IPS-15b (cell line): ENCODE results near the gene CDKAL1.

Experiments used
- H3K27me3 ChIP-seq: one replicate; pipeline ENCODE4 v1.6.1; 2013; ENCODE audit warnings: low read length; ENCODE audit not compliant: control insufficient read depth, insufficient read depth
- H3K36me3 ChIP-seq: one replicate; pipeline ENCODE4 v1.6.1; 2013; ENCODE audit warnings: low read length; ENCODE audit not compliant: control insufficient read depth, insufficient read depth
- H3K4me1 ChIP-seq: one replicate; pipeline ENCODE4 v1.6.1; 2013; ENCODE audit warnings: mild to moderate bottlenecking, low read length; ENCODE audit not compliant: control insufficient read depth, insufficient read depth
- H3K4me3 ChIP-seq: one replicate; pipeline ENCODE4 v1.5.1; 2013; ENCODE audit warnings: low read depth, low read length
- H3K9ac ChIP-seq: one replicate; pipeline ENCODE4 v1.6.1; 2013; ENCODE audit warnings: low read depth, mild to moderate bottlenecking, low read length
- H3K9me3 ChIP-seq: one replicate; pipeline ENCODE4 v1.6.1; 2013; ENCODE audit warnings: mild to moderate bottlenecking, low read length; ENCODE audit not compliant: control insufficient read depth, insufficient read depth

Gene CDKAL1

DNA sequence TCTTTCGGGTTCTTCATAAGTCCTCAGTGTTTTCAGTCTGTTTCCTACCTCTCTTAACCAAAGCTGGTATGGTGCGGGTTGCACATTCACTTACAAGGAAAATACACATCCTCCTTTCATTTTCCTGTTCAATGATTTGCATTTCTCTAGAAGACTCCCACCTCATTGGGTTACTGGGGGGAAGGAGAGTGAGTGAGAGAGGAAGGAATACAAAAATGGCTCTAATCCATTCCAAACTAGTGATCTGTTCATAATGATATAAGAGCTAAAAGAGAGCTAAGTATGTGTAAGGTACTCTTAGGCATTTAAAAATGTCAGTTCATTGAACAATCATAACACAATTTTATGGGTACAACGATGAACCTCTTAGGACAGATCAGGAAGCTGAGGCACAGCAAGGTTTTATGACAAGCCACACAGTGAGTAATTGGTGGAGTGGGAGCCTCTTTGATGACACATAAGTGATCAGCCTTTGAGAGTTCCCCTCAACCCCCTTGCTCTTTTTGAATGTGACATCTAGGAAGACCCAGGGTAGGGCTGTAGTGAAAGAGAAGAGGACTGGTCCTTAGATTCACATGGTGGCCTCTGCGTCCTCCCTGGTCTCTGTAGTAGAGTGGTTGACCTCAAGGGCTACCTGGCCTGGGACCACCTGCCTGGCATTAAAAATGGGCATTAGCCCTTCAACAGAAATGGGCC lies 730.9 kb downstream of the CDKAL1 start:
- no peaks in the 10 kb centered on the region for H3K4me1 ChIP-seq
- no peak overlapping the region for H3K9ac ChIP-seq
- H3K27me3 ChIP-seq = no peaks in the 10 kb centered on the region
- no peak overlapping the region for H3K4me3 ChIP-seq
- H3K9me3 ChIP-seq = no peaks in the 10 kb centered on the region
- H3K36me3 ChIP-seq = no peaks in the 10 kb centered on the region

- H3K27me3 ChIP-seq = no peaks in the 10 kb centered on the region
- no peaks in the 10 kb centered on the region for H3K4me1 ChIP-seq
- no peaks in the 10 kb centered on the region for H3K9me3 ChIP-seq
- no peaks in the 10 kb centered on the region for H3K36me3 ChIP-seq
- H3K4me3 ChIP-seq = no peak overlapping the region
- H3K9ac ChIP-seq = no peak overlapping the region
These were observed 731.4 kb downstream of the CDKAL1 start for GRCh38 chr6:21265730-21266044.

- H3K36me3 ChIP-seq = no peaks in the 10 kb centered on the region
- H3K4me1 ChIP-seq = peaks cover 7% of the 10 kb centered on the region
- H3K9ac ChIP-seq = no peak overlapping the region
- H3K9me3 ChIP-seq = no peaks in the 10 kb centered on the region
- no peaks in the 10 kb centered on the region for H3K27me3 ChIP-seq
- no peak overlapping the region for H3K4me3 ChIP-seq
These were observed 736.5 kb downstream of the CDKAL1 start for GRCh38 chr6:21270636-21271201.

- H3K4me1 ChIP-seq = peaks cover 7% of the 10 kb centered on the region
- no peaks in the 10 kb centered on the region for H3K27me3 ChIP-seq
These were observed 737.3 kb downstream of the CDKAL1 start for GRCh38 chr6:21271428-21272155.

DNA sequence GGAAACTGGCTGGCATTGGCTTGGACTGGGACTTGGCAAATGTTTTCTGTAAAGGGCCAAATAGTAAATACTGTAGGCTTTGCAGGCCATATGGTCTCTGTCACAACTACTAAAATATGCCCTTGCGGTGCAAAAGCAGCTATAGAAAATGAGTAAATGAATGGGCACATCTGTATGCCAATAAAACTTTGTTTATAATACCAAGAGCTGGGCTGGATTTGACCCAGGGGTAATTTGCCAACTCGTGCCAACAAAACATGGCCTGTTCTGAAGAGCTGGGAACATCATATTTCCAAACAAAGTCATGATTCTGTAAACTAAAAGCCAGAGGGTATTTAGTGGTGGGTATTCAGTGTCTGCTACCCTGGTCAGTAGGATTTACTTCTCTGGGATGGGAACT lies 739.2 kb downstream of the CDKAL1 start:
- Histone ChIP-seq H3K27me3 (no peaks in the 10 kb centered on the region), H3K36me3 (no peaks in the 10 kb centered on the region), H3K9me3 (no peaks in the 10 kb centered on the region), H3K4me1 (peaks cover 13% of the 10 kb centered on the region), H3K9ac (no peak overlapping the region), H3K4me3 (no peak overlapping the region)

More at GRCh38 chr6:21271428-21272155, 737.3 kb downstream of the CDKAL1 start:
- Histone ChIP-seq H3K9me3 (no peaks in the 10 kb centered on the region), H3K4me3 (no peak overlapping the region), H3K9ac (no peak overlapping the region), H3K36me3 (no peaks in the 10 kb centered on the region)

DNA sequence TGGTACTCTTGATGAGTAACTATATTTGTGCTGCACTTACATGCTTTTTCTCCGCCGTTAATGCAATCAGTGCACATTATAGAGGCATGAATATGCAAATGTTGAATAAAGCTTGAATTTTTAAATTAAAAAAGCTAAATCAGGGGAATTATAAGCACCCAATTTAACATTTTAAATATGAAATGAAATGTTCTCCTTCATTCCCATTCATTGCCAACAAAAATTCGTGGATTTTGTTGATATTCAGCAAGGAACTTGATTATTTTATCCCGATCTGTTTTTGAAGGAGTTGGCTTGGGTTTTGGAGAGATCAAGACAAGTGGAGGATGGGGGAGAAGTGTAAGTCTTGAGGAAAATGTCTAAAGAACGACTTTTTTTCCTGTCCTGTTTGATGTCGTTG lies 740.6 kb downstream of the CDKAL1 start:
- Histone ChIP-seq H3K27me3 (no peaks in the 10 kb centered on the region), H3K4me1 (peaks cover 13% of the 10 kb centered on the region), H3K4me3 (no peak overlapping the region), H3K9ac (no peak overlapping the region), H3K36me3 (no peaks in the 10 kb centered on the region), H3K9me3 (no peaks in the 10 kb centered on the region)

DNA sequence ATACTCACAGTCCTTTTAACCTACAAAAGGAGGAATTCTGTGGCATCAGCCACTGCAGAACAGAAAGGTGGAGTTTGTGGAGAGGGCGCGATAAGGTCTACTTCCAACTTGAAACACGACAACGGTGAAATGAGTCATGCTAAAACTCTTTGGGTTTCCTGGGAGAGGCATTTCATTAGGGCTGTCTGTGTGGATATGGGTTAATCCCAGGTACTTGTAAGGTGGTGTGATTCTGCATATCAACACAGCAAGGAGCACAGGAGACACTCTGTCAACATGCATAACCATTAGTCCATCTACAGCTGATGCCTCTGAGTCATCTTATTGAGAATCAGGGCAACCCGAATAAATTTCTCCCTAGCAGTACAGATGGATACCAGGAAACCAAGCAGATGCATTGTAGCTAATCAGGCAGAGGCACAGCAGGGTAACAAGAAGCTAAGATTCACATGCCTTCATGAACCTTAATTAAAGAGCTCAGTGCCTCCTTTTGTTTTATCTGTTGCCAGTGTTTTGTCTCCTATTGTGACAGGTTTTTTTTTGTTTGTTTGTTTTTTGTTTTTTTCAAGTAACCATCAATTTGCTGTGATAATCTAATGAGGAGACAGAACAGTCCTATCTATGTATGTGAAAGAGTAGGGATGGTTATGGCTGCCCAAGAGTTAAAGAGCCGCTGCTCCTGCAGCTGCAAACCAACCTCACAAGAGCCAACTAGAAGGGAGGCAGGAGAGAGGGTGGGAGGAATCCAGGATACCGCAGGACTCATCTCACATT lies 743.5 kb downstream of the CDKAL1 start:
- Histone ChIP-seq H3K36me3 (no peaks in the 10 kb centered on the region), H3K9me3 (no peaks in the 10 kb centered on the region), H3K27me3 (no peaks in the 10 kb centered on the region), H3K4me1 (peaks cover 13% of the 10 kb centered on the region), H3K4me3 (no peak overlapping the region), H3K9ac (no peak overlapping the region)

DNA sequence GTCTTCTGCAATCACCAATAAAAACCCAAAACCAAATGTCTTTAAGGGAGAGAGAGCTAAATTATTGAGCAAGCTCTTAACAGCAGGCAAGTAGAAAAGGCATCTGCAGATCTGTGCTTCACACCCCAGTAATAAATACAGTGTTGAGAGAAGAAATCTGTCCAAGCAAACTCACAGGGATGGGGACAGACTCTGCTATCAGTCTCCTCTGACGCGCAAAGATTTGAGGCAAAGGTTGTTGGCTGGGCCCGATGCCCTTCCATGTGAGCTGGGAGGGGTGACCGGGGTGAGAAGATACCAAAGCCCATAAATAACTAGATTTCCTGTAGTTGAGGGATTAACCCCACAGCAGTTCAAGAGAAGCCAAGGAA lies 744.1 kb downstream of the CDKAL1 start:
- no peaks in the 10 kb centered on the region for H3K27me3 ChIP-seq

DNA sequence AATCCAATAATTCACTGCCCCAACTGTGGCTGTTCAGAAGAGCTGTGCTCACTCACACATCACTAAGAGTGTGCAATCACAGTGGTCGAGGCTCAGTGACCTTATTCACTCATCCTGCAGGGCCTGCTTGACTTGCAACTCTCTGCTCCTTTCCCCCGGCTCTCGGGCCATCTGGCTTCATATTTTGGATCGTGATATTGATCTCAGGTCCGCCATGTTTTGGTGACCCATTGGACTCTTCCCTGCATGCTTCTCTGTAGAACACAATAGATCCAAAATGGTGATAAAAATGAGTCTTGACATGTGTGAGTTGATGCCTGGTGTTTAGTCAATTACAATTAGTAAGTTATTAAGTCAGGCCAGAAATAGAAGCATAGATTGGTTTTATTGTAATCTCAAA lies 745.4 kb downstream of the CDKAL1 start:
- H3K4me3 ChIP-seq = no peak overlapping the region
- peaks cover 13% of the 10 kb centered on the region for H3K4me1 ChIP-seq
- no peak overlapping the region for H3K9ac ChIP-seq
- H3K27me3 ChIP-seq = no peaks in the 10 kb centered on the region
- H3K9me3 ChIP-seq = no peaks in the 10 kb centered on the region
- no peaks in the 10 kb centered on the region for H3K36me3 ChIP-seq

More for the DNA sequence above, 744.1 kb downstream of the CDKAL1 start:
- Histone ChIP-seq H3K9ac (no peak overlapping the region), H3K4me1 (peaks cover 13% of the 10 kb centered on the region), H3K36me3 (no peaks in the 10 kb centered on the region), H3K9me3 (no peaks in the 10 kb centered on the region), H3K4me3 (no peak overlapping the region)

DNA sequence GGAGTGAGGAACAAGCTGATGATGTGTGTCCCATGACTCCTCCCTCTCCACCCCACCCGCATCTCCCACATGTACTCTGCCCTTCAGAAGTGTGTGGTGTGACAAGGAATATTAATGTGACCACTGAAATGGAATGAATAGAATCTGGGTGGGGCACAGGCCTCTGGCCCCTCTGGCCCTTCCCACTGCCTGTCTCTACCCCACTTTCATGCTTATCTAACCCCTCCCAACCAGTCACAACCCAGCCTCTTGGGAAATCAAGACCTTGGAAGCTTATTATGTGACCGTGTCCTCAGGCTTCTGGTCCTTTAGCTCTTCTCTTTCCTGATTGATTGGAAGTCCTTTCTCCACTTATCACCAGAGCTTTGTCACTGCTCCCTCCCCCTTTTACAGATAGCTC lies 747.1 kb downstream of the CDKAL1 start:
- Histone ChIP-seq H3K4me1 (peaks cover 6% of the 10 kb centered on the region), H3K9me3 (no peaks in the 10 kb centered on the region)

More for the DNA sequence above, 747.1 kb downstream of the CDKAL1 start:
- H3K36me3 ChIP-seq = no peaks in the 10 kb centered on the region
- no peaks in the 10 kb centered on the region for H3K27me3 ChIP-seq
- H3K9ac ChIP-seq = no peak overlapping the region
- H3K4me3 ChIP-seq = no peak overlapping the region
